Lower lobe of right lung (tissue), 2 donors: ENCODE data around the gene KPNA5. TPM values are rescaled to one million over a fixed set of nuclear protein-coding genes. Genes with fewer than 3 reads are reported as not detected.
A peak's percentile ranks its signal among the peaks of the same experiment; 100 is the strongest.
"Not testable (repeated sequence)": the region's sequence is repeated elsewhere in the genome, so short reads cannot be mapped to it uniquely, and the experiment has no call there.

ENCODE experiments used
- ATAC-seq, 2 donors: fragments of 200-7000 bp; cut with Tn5 transposase; one replicate each; pipeline ENCODE4 v1.9.1; 2020 to 2022; ENCODE audit warnings: mild to moderate bottlenecking in 2 of 2, moderate library complexity in 2 of 2
- DNase-seq: peaks from one replicate; pipeline ENCODE4 v3.0.0-alpha.2; 2020
- H3K27ac ChIP-seq: fragments of 200-600 bp; one replicate; pipeline ENCODE4 v1.8.0; 2022
- H3K27me3 ChIP-seq: fragments of 200-600 bp; one replicate; pipeline ENCODE4 v1.8.0; 2022; ENCODE audit warnings: low read depth
- H3K36me3 ChIP-seq: fragments of 200-600 bp; one replicate; pipeline ENCODE4 v1.8.0; 2022; ENCODE audit warnings: mild to moderate bottlenecking
- H3K4me1 ChIP-seq: fragments of 200-600 bp; one replicate; pipeline ENCODE4 v1.8.0; 2022
- H3K4me3 ChIP-seq: fragments of 200-600 bp; one replicate; pipeline ENCODE4 v1.8.0; 2022; ENCODE audit warnings: mild to moderate bottlenecking
- H3K9me3 ChIP-seq: fragments of 200-600 bp; one replicate; pipeline ENCODE4 v1.8.0; 2022
- intact Hi-C: fragments of 100-400 bp; cut with DNase I; formaldehyde crosslinking; loops from one replicate; pipeline ENCODE4 v1.11.0; 2022
- total RNA-seq: library from RNA; stranded (reverse); fragmentation: NEBNext Ultra II Directional; extraction: Animal tissue kit (Norgen Biotek cat#: 25700); gene quantifications from one replicate; pipeline ENCODE4 v1.2.1, GENCODE V29; 2021
- TF ChIP-seq, protein P1 (sequence below): fragments of 200-600 bp; IDR thresholded peaks from one replicate; pipeline ENCODE4 v1.8.0; 2022; ENCODE audit warnings: antibody characterized with exemption, mild to moderate bottlenecking
- donor health status: DM: no; HTN: yes; CAD: no; lungs with severe emphysema.

Gene KPNA5
- total RNA-seq, 1 donor from 2014 or later, result 17.4 TPM

GRCh38 chr6:116666869-116667268 lies 14.1 kb upstream of the KPNA5 start:
- ATAC-seq (no peak), DNase-seq (no peak)
- peaks cover 27% of the 10 kb centered on the region for H3K4me1 ChIP-seq
- no peak overlapping the region for H3K27ac ChIP-seq
- no peaks in the 10 kb centered on the region for H3K9me3 ChIP-seq
- TF ChIP-seq, protein P1, sequence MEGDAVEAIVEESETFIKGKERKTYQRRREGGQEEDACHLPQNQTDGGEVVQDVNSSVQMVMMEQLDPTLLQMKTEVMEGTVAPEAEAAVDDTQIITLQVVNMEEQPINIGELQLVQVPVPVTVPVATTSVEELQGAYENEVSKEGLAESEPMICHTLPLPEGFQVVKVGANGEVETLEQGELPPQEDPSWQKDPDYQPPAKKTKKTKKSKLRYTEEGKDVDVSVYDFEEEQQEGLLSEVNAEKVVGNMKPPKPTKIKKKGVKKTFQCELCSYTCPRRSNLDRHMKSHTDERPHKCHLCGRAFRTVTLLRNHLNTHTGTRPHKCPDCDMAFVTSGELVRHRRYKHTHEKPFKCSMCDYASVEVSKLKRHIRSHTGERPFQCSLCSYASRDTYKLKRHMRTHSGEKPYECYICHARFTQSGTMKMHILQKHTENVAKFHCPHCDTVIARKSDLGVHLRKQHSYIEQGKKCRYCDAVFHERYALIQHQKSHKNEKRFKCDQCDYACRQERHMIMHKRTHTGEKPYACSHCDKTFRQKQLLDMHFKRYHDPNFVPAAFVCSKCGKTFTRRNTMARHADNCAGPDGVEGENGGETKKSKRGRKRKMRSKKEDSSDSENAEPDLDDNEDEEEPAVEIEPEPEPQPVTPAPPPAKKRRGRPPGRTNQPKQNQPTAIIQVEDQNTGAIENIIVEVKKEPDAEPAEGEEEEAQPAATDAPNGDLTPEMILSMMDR, result no peak
- H3K27me3 ChIP-seq, result no peaks in the 10 kb centered on the region
- H3K4me3 ChIP-seq, result no peak overlapping the region
- H3K36me3 ChIP-seq, result no peaks in the 10 kb centered on the region
- intact Hi-C loops, result no loop called here

DNA sequence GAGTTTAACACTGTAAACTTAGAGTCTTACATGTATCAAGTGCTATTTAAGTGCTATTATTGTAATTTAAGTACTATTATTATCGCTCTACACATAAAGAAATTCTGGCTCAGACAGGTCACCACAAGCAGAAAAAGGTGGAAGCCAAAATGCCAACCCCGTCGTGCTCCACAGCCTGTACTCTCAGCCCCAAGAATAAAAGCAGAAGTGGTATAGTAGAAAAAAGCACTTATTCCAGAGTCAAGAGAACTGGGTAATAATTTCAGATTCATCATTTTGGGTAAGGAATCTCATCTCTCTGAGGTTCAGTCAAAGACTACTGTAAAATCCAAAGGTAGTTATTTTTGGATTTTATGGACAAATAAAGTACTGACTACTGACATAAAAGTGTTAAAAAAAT lies 13.4 kb upstream of the KPNA5 start:
- Histone ChIP-seq H3K4me3 (peak overlapping the region; percentile 86), H3K27me3 (no peaks in the 10 kb centered on the region), H3K27ac (peak overlapping the region; percentile 80), H3K36me3 (no peaks in the 10 kb centered on the region), H3K9me3 (no peaks in the 10 kb centered on the region), H3K4me1 (peaks cover 27% of the 10 kb centered on the region)
- ATAC-seq, result peak; percentile 42 to 49
- intact Hi-C loops, result no loop called here
- TF ChIP-seq, protein P1, result no peak
- DNase-seq, result no peak

GRCh38 chr6:116672306-116672705 lies 8.7 kb upstream of the KPNA5 start:
- DNase-seq, result no peak
- Histone ChIP-seq H3K4me1 (peaks cover 6% of the 10 kb centered on the region), H3K4me3 (no peak overlapping the region), H3K27ac (no peak overlapping the region), H3K27me3 (no peaks in the 10 kb centered on the region), H3K9me3 (no peaks in the 10 kb centered on the region), H3K36me3 (no peaks in the 10 kb centered on the region)
- TF ChIP-seq, protein P1, result no peak
- intact Hi-C loops, result no loop called here
- ATAC-seq, result no peak

GRCh38 chr6:116676021-116676420 lies 5.0 kb upstream of the KPNA5 start:
- TF ChIP-seq, protein P1, result no peak
- H3K4me1 ChIP-seq, result peaks cover 7% of the 10 kb centered on the region
- H3K9me3 ChIP-seq, result no peaks in the 10 kb centered on the region
- ATAC-seq (no peak), DNase-seq (no peak)
- H3K36me3 ChIP-seq, result no peaks in the 10 kb centered on the region
- no peak overlapping the region for H3K27ac ChIP-seq
- H3K27me3 ChIP-seq, result no peaks in the 10 kb centered on the region
- intact Hi-C loops, result no loop called here
- no peak overlapping the region for H3K4me3 ChIP-seq

DNA sequence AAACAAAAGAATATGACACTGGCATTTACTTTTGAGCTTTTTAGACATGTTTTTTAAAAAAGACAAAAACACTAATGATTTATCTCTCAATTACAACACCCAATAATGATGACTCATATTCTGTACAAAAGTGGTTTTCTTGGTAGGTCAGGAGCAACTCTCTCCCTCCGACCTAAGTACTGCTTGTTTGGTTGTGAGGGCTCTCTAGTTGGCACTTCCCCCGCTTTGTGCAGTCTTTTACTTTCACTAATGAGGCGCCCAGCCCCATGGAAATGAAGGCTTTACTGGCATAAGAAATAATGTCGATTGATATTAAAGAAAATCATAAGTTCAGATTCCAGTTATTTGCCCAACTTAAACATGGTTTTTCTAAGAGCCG lies 1.3 kb downstream of the KPNA5 start:
- Histone ChIP-seq H3K36me3 (no peaks in the 10 kb centered on the region), H3K4me1 (peaks cover 24% of the 10 kb centered on the region), H3K27ac (peak overlapping the region; percentile 93), H3K9me3 (no peaks in the 10 kb centered on the region), H3K4me3 (peak overlapping the region; percentile 85), H3K27me3 (no peaks in the 10 kb centered on the region)
- no peak for DNase-seq
- TF ChIP-seq, protein P1, result no peak
- peak; percentile 61 to 69 for ATAC-seq
- intact Hi-C loops, result no loop called here

DNA sequence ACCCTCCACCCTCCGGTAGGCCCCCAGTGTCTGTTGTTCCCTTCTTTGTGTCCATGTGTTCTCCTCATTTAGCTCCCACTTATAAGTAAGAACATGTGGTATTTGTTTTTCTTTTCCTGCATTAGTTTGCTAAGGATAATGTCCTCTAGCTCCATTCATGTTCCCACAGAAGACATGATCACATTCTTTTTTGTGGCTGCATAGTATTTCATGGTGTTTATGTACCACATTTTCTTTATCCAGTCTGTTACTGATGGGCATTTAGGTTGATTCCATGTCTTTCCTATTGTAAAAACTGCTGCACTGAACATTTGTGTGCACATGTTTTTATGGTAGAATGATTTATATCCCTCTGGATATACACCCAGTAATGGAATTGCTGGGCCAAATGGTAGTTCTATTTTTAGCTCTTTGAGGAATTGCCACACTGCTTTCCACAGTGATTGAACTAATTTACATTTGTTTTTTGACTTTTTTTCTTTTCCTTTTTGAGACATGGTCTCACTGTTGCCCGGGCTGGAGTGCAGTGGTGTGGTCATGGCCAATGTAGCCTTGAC lies 4.5 kb downstream of the KPNA5 start:
- TF ChIP-seq, protein P1, result no peak
- intact Hi-C loops, result no loop called here
- H3K4me1 ChIP-seq, result peaks cover 29% of the 10 kb centered on the region
- no peaks in the 10 kb centered on the region for H3K9me3 ChIP-seq
- DNase-seq, result no peak
- peaks cover 8% of the 10 kb centered on the region for H3K36me3 ChIP-seq
- no peaks in the 10 kb centered on the region for H3K27me3 ChIP-seq
- no peak overlapping the region for H3K27ac ChIP-seq
- no peak overlapping the region for H3K4me3 ChIP-seq
- no peak for ATAC-seq

- intact Hi-C loops, DNase-seq: not testable (repeated sequence)
These were observed 5.6 kb downstream of the KPNA5 start for GRCh38 chr6:116686475-116687101.

More at GRCh38 chr6:116686475-116687101, 5.6 kb downstream of the KPNA5 start:
- Histone ChIP-seq H3K36me3 (peaks cover 17% of the 10 kb centered on the region), H3K4me1 (peaks cover 28% of the 10 kb centered on the region)
- not testable (repeated sequence) for H3K27ac ChIP-seq, ATAC-seq, H3K4me3 ChIP-seq, H3K27me3 ChIP-seq, H3K9me3 ChIP-seq
